RWPE1 (cell line): Measurements from ENCODE around the gene OR10A3.

Experiments
- CTCF ChIA-PET: fragments of 350-600 bp; sonication (Branson Sonifier 250); formaldehyde crosslinking; extraction: SDS; loops from one replicate; lab custom pipeline; 2021; lab: Yijun Ruan, JAX
- POLR2A ChIA-PET: fragments of 400-600 bp; formaldehyde crosslinking; extraction: SDS; loops from one replicate; lab custom pipeline; 2020; ENCODE audit warnings: antibody characterized with exemption; ENCODE audit not compliant: low non-redundant PET; lab: Yijun Ruan, JAX
- DNase-seq: peaks from one replicate; pipeline ENCODE4 v3.0.0; 2012; ENCODE audit warnings: low spot score
- H3K27ac ChIP-seq: fragments of 450-650 bp; 2 replicates; pipeline ENCODE4 v1.5.1; 2017
- TF ChIP-seq, protein P1 (sequence below): fragments of 450-650 bp; conservative IDR thresholded peaks from 2 replicates; pipeline ENCODE4 v1.5.1; 2017; ENCODE audit warnings: low read depth, mild to moderate bottlenecking

OR10A3 gene

DNA sequence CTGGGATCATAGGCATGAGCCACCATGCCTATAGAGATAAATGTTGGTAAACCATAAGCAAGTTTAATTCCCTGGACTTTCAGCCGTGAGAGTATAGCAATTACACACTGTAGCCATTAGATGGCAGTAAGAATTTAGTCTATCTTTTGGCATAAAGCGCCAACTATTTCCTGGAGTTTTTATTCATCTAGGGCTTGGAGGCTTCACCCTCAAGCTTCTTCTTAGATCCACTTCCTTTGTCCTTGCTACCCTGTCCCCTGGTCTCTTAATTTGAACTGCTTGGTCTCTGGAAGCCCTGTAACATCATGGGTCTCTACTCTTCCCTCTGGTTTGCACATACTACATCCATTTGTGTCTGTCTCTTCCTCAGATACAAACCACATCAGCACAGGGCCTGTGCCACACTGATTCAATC is 48.7 kb downstream of the OR10A3 start:
- DNase-seq = peak; percentile 71
- POLR2A ChIA-PET = no interaction called here

GRCh38 chr11:7892059-7892699 is 49.3 kb downstream of the OR10A3 start:
- no peak for DNase-seq
- TF ChIP-seq, protein P1, sequence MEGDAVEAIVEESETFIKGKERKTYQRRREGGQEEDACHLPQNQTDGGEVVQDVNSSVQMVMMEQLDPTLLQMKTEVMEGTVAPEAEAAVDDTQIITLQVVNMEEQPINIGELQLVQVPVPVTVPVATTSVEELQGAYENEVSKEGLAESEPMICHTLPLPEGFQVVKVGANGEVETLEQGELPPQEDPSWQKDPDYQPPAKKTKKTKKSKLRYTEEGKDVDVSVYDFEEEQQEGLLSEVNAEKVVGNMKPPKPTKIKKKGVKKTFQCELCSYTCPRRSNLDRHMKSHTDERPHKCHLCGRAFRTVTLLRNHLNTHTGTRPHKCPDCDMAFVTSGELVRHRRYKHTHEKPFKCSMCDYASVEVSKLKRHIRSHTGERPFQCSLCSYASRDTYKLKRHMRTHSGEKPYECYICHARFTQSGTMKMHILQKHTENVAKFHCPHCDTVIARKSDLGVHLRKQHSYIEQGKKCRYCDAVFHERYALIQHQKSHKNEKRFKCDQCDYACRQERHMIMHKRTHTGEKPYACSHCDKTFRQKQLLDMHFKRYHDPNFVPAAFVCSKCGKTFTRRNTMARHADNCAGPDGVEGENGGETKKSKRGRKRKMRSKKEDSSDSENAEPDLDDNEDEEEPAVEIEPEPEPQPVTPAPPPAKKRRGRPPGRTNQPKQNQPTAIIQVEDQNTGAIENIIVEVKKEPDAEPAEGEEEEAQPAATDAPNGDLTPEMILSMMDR = no peak
- no peak overlapping the region for H3K27ac ChIP-seq
- CTCF ChIA-PET = interaction anchor here (0.9 to 4.4 kb wide), 3 partner anchors 58 to 97 kb away, joined by 3 to 37 read pairs (median 3); partner anchors contain the start of gene EIF3F
- POLR2A ChIA-PET = no interaction called here

More for the DNA sequence above, 48.7 kb downstream of the OR10A3 start:
- H3K27ac ChIP-seq = no peak overlapping the region
- CTCF ChIA-PET = interaction anchor here (0.7 to 4.4 kb wide), 4 partner anchors 57 to 96 kb away, joined by 3 to 37 read pairs (median 3); partner anchors contain the start of gene EIF3F
- TF ChIP-seq, protein P1 = peak; percentile 74

DNA sequence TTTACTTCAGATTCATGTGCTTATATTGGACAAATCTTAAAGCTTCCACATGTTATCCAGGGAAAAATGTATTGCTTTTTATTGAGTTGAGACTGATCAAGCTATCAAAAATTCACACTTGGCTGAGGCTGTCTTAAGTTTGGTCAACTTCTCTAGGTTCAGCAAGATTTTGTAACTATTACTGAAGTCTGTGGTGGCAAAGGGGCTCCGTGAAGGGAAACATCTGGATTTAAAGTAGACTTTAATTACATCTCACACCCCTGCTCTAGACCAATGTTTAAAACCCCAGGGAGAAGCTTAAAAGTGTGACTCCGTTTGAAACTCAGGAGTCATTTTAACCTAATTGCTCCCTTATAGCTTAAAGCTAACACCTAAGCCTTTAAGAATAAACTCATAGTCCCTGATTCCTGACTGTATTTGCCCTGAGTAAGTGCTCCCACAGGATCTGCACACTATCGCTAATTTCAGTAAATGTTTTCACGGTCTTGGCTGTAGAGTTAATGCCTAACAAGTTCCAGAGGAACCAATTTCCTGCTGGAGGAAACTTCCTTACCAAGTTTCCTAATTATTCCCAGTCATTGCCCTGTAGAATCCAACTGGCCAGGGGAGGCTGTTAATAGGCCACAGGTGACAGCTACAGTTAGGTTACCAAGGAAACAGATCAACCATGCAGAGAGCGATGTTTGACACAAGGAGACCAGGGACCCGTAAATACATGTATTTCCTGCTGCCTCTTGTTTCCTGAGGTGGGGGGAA is 50.9 kb downstream of the OR10A3 start:
- ChIA-PET POLR2A (interaction anchor here (0.8 kb wide), 1 partner anchor 96 kb away, joined by 4 read pairs; the partner anchor contains the start of gene EIF3F), CTCF (interaction anchor here (0.6 to 0.9 kb wide), 2 partner anchors 95 to 96 kb away, joined by 3 read pairs; no protein-coding TSS in a partner anchor)
- no peak for DNase-seq
- no peak overlapping the region for H3K27ac ChIP-seq
- TF ChIP-seq, protein P1 = no peak

GRCh38 chr11:7889985-7890384 is 51.5 kb downstream of the OR10A3 start:
- CTCF ChIA-PET = interaction anchor here (0.9 kb wide), 1 partner anchor 96 kb away, joined by 3 read pairs; no protein-coding TSS in a partner anchor
- no peak for DNase-seq
- POLR2A ChIA-PET = interaction anchor here (0.6 kb wide), 1 partner anchor 84 kb away, joined by 6 read pairs; no protein-coding TSS in a partner anchor
- no peak overlapping the region for H3K27ac ChIP-seq
- TF ChIP-seq, protein P1 = no peak
